Lung (tissue), 12 donors: ENCODE results near the gene HFE. TPM values are rescaled to one million over a fixed set of nuclear protein-coding genes. Genes with fewer than 3 reads are reported as not detected.

ENCODE experiments used
- ATAC-seq: fragments of 200-7000 bp; cut with Tn5 transposase; one replicate; pipeline ENCODE4 v1.9.1; 2020; ENCODE audit warnings: moderate number of reproducible peaks; ENCODE audit not compliant: insufficient read depth, low FRiP score
- DNase-seq, 3 donors: peaks; one replicate each; pipeline ENCODE4 v3.0.0-alpha.2; 2013 to 2017
- H3K27ac ChIP-seq, 2 donors: one replicate each; pipeline ENCODE4 v1.5.1; 2013; ENCODE audit warnings: mild to moderate bottlenecking in 2 of 2, moderate library complexity in 2 of 2, control low read depth in 1 of 2, inconsistent platforms in 1 of 2, low read depth in 1 of 2, low read length in 1 of 2
- H3K27me3 ChIP-seq, 3 donors: one replicate each; pipeline ENCODE4 v1.5.1; 2013; ENCODE audit warnings: low read length in 2 of 3; ENCODE audit not compliant: control insufficient read depth in 3 of 3, insufficient read depth in 3 of 3
- H3K36me3 ChIP-seq, 4 donors: one replicate each; pipeline ENCODE4 v1.5.1; 2013; ENCODE audit warnings: low read length in 4 of 4, mild to moderate bottlenecking in 1 of 4, moderate library complexity in 1 of 4; ENCODE audit not compliant: control insufficient read depth in 4 of 4, insufficient read depth in 4 of 4
- H3K4me1 ChIP-seq, 5 donors: one replicate each; pipeline ENCODE4 v1.5.1; 2013; ENCODE audit warnings: low read length in 5 of 5, mild to moderate bottlenecking in 2 of 5, moderate library complexity in 1 of 5; ENCODE audit not compliant: control insufficient read depth in 5 of 5, insufficient read depth in 5 of 5
- H3K4me3 ChIP-seq: one replicate; pipeline ENCODE4 v1.5.1; 2013; ENCODE audit warnings: mild to moderate bottlenecking, control low read depth, moderate library complexity
- H3K9ac ChIP-seq, 2 donors: one replicate each; pipeline ENCODE4 v1.5.1; 2013; ENCODE audit warnings: low read length in 2 of 2, control low read depth in 1 of 2; ENCODE audit not compliant: insufficient read depth in 1 of 2
- H3K9me3 ChIP-seq, 4 donors: one replicate each; pipeline ENCODE4 v1.5.1; 2013; ENCODE audit warnings: low read length in 3 of 4, mild to moderate bottlenecking in 1 of 4, moderate library complexity in 1 of 4; ENCODE audit not compliant: control insufficient read depth in 4 of 4, insufficient read depth in 3 of 4
- WGBS, 2 donors: extraction: QIAGEN DNeasy Blood & Tissue Kit; methylation state at CpG; one replicate each; pipeline ENCODE4 v1.1.7; 2013; 5-methylcytosine and 5-hydroxymethylcytosine counted together
- polyA plus RNA-seq, 2 donors: library from polyadenylated mRNA; stranded (reverse); fragments of 200-250 nt; gene quantifications; one replicate each; pipeline ENCODE4 v1.2.1, GENCODE V29; 2013
- total RNA-seq, 2 donors: library from RNA; depleted of rRNA in 1 of 2; stranded (reverse); fragments of >200 nt in 1 of 2; gene quantifications; one replicate each; pipeline ENCODE4 v1.2.1, GENCODE V29; 2014 to 2021
- TF ChIP-seq, protein P1 (sequence below): IDR thresholded peaks from 2 replicates; pipeline ENCODE4 v1.5.1; 2012; ENCODE audit warnings: mild to moderate bottlenecking; ENCODE audit errors: control extremely low read depth, extremely low read depth
- donor health status: control.
- donor health status: control.
- donor health status: Bipolar disorder and iron deficiency.
- donor health status: healthy.
- donor health status: DM: yes; HTN: yes; CAD: no.

HFE gene
- total and polyA plus RNA-seq, 4 donors: 3.1 to 10.7 (median 7.0) TPM

DNA sequence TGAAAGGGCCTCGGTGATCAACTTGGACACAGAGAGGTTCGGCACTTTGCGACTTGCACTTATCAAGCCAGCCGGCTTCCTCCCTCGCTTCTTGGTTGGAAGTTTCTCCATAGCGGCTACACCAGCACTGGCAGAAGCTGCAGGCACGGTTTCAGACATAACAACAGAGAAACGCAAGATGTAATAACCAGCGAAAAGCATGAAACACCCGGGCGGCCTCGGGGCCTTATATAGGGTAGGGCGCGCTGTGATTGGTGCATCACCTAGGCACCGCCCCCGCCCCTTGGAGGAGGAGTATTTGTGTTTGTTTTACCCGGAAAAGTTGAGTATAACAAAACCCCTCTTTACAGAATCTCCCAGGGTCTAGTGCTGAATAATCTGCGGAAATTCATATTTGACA, 20.7 kb downstream of the HFE start:
- Histone ChIP-seq H3K4me3 (no peak overlapping the region), H3K27me3 (no peaks in the 10 kb centered on the region), H3K9me3 (no peaks in the 10 kb centered on the region), H3K36me3 (no peaks in the 10 kb centered on the region), H3K27ac (no peak overlapping the region), H3K9ac (no peak overlapping the region), H3K4me1 (peaks cover 0 to 15% (median 0%) of the 10 kb centered on the region in 5 donors)
- TF ChIP-seq, protein P1, sequence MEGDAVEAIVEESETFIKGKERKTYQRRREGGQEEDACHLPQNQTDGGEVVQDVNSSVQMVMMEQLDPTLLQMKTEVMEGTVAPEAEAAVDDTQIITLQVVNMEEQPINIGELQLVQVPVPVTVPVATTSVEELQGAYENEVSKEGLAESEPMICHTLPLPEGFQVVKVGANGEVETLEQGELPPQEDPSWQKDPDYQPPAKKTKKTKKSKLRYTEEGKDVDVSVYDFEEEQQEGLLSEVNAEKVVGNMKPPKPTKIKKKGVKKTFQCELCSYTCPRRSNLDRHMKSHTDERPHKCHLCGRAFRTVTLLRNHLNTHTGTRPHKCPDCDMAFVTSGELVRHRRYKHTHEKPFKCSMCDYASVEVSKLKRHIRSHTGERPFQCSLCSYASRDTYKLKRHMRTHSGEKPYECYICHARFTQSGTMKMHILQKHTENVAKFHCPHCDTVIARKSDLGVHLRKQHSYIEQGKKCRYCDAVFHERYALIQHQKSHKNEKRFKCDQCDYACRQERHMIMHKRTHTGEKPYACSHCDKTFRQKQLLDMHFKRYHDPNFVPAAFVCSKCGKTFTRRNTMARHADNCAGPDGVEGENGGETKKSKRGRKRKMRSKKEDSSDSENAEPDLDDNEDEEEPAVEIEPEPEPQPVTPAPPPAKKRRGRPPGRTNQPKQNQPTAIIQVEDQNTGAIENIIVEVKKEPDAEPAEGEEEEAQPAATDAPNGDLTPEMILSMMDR: no peak
- no peak for DNase-seq
- ATAC-seq: no peak
- 96% methylated on average over 18 of the region's 18 CpGs for WGBS, 2 donors

DNA sequence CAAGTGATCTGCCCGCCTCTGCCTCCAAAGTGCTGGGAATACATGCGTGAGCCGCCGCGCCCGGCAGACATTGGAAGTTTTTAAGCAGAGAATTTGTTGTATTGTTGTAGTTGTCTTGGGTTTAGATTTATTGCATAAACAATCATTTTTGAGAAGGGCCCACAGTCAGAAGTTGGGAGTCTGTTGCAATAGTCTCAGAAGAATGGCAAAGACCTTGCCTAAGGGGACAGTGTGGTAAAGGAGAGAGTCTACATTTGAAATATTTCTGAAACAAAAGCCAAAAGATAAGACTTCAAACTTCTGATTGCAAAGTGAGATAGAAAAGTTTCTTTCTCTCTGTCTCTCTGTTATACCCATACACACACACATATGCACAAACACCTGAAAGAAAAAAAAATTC, 22.5 kb downstream of the HFE start:
- Histone ChIP-seq H3K27ac (no peak overlapping the region), H3K36me3 (no peaks in the 10 kb centered on the region), H3K27me3 (no peaks in the 10 kb centered on the region), H3K4me1 (peaks cover 0 to 1% (median 0%) of the 10 kb centered on the region in 5 donors), H3K4me3 (no peak overlapping the region), H3K9ac (no peak overlapping the region), H3K9me3 (no peaks in the 10 kb centered on the region)
- TF ChIP-seq, protein P1: no peak
- 97 to 98% methylated on average over 6 of the region's 6 CpGs for WGBS, 2 donors
- DNase-seq (no peak), ATAC-seq (no peak)

DNA sequence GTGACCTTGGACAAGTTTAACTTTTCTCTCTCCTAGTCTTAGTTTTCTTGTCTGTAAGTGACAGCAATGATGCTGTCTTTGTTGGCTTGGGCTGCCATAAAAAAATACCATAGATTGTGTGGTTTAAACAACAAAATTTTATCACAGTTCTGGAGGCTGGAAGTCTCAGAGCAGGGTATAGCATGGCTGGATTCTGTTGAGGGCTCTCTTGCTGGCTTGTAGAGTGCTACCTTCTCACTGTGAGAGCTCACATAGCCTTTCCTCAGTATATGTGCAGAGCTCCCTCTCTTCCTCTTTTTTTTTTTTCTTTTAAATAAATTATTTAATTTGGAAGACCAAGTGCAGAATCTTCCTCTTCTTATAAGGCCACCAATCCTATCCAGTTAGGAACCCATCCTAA, 26.3 kb downstream of the HFE start:
- no peak overlapping the region for H3K4me3 ChIP-seq
- no peaks in the 10 kb centered on the region for H3K9me3 ChIP-seq
- TF ChIP-seq, protein P1: no peak
- H3K36me3 ChIP-seq: no peaks in the 10 kb centered on the region
- ATAC-seq (no peak), DNase-seq (no peak)
- no peak overlapping the region for H3K9ac ChIP-seq
- no peak overlapping the region for H3K27ac ChIP-seq
- no peaks in the 10 kb centered on the region for H3K4me1 ChIP-seq
- H3K27me3 ChIP-seq: no peaks in the 10 kb centered on the region

DNA sequence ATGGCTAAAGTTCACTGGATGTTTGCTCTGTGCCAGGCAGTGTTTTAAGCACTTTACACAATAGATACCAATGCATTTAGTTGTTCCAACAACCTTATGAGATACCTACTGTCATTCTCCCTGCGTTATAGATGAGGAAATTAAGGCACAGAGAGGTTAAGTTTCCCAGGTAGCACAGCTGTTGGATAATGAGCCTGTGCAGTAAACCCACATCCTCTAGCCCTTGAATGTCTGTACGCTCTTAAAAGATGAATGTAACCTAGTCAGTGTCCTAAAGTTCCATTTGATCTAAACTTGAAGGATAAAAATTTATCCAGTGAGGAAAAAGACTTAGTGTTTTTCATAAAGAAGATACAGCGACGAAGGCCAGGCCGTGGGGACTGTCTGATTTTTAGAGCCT, 28.0 kb downstream of the HFE start:
- H3K4me3 ChIP-seq: no peak overlapping the region
- TF ChIP-seq, protein P1: no peak
- H3K36me3 ChIP-seq: no peaks in the 10 kb centered on the region
- DNase-seq (no peak), ATAC-seq (no peak)
- no peak overlapping the region for H3K27ac ChIP-seq
- H3K9ac ChIP-seq: no peak overlapping the region
- H3K9me3 ChIP-seq: no peaks in the 10 kb centered on the region
- H3K4me1 ChIP-seq: no peaks in the 10 kb centered on the region
- H3K27me3 ChIP-seq: no peaks in the 10 kb centered on the region
- 94 to 96% methylated on average over 5 of the region's 5 CpGs for whole genome bisulfite sequencing, 2 donors
